Endothelial cell of umbilical vein (primary cell): ENCODE results near the gene BAD. TPM values are rescaled to one million over a fixed set of nuclear protein-coding genes. Genes with fewer than 3 reads are reported as not detected.

Experiments
- BruUV-seq: library from RNA; stranded (reverse); fragments of 400-500 nt; replicated peaks from 2 replicates; lab custom pipeline; 2021; lab: Mats Ljungman, UMichigan
- CTCF ChIA-PET: fragments of 300-600, 350-600 bp; sonication (Branson Sonifier 250); formaldehyde crosslinking; loops from one replicate; lab custom pipeline; 2021; ENCODE audit warnings: antibody characterized with exemption, inconsistent platforms; lab: Charles Lee
- POLR2A ChIA-PET: fragments of 300-600, 350-600 bp; sonication (Branson Sonifier 250); formaldehyde crosslinking; loops from one replicate; lab custom pipeline; 2021; ENCODE audit warnings: antibody characterized with exemption, inconsistent platforms; lab: Charles Lee
- DNase-seq: peaks from one replicate; pipeline ENCODE4 v3.0.0-alpha.2; 2011; ENCODE audit warnings: low read depth, low spot score
- FAIRE-seq: peaks from 2 replicates; lab custom pipeline; 2011; peaks lifted over from hg19 to GRCh38; lab: Jason Lieb, UNC
- H2AFZ ChIP-seq: 2 replicates; pipeline ENCODE4 v1.6.0; 2012; ENCODE audit warnings: low read depth, low read length, control low read depth, inconsistent platforms
- H3K27ac ChIP-seq: 2 replicates; pipeline ENCODE4 v1.5.1; 2011; ENCODE audit warnings: low read depth, mild to moderate bottlenecking, control low read depth, low read length, moderate library complexity; ENCODE audit not compliant: insufficient read depth
- H3K27me3 ChIP-seq, 2 experiments: 2 replicates each; pipeline versions ENCODE4 v1.6.0 to v1.6.1; 2011; ENCODE audit warnings: low read length in 2 of 2, mixed read lengths in 1 of 2; ENCODE audit not compliant: control insufficient read depth in 2 of 2, insufficient read depth in 2 of 2
- H3K36me3 ChIP-seq, 2 experiments: 2 replicates in 1 of 2; 3 replicates in 1 of 2; pipeline ENCODE4 v1.5.1; 2011; ENCODE audit warnings: low read length in 2 of 2, mild to moderate bottlenecking in 1 of 2, moderate library complexity in 1 of 2; ENCODE audit not compliant: control insufficient read depth in 2 of 2, insufficient read depth in 2 of 2; ENCODE audit errors: extremely low read depth in 1 of 2
- H3K4me1 ChIP-seq: 3 replicates; pipeline ENCODE4 v1.5.1; 2011; ENCODE audit warnings: mild to moderate bottlenecking, low read length; ENCODE audit not compliant: control insufficient read depth, insufficient read depth; ENCODE audit errors: extremely low read depth
- H3K4me2 ChIP-seq: 2 replicates; pipeline ENCODE4 v1.6.1; 2011; ENCODE audit warnings: low read length, control low read depth, mixed read lengths; ENCODE audit not compliant: insufficient read depth
- H3K4me3 ChIP-seq, 3 experiments: fragments of 200-600 bp in 1 of 3; sonication (generic), shearing (Covaris generic) in 1 of 3; replicated peaks in 1 of 3; 2 replicates each; pipeline ENCODE4 v1.5.1; 2011 to 2016; ENCODE audit warnings: control low read depth in 3 of 3, low read length in 3 of 3, mild to moderate bottlenecking in 2 of 3, inconsistent platforms in 1 of 3, low read depth in 1 of 3, moderate library complexity in 1 of 3; ENCODE audit not compliant: insufficient read depth in 1 of 3
- H3K79me2 ChIP-seq: 2 replicates; pipeline ENCODE4 v1.6.0; 2012; ENCODE audit warnings: low read length, inconsistent platforms; ENCODE audit not compliant: control insufficient read depth, insufficient read depth
- H3K9ac ChIP-seq: replicated peaks from 2 replicates; pipeline ENCODE3; 2011; ENCODE audit warnings: low read length, control low read depth; ENCODE audit not compliant: insufficient read depth; ENCODE audit errors: extremely low read depth
- H3K9me1 ChIP-seq: replicated peaks from 3 replicates; pipeline ENCODE4 v1.6.0; 2011; ENCODE audit warnings: mild to moderate bottlenecking, low read length; ENCODE audit not compliant: control insufficient read depth, insufficient read depth; ENCODE audit errors: extremely low read depth
- H3K9me3 ChIP-seq: replicated peaks from 2 replicates; pipeline ENCODE4 v1.5.1; 2012; ENCODE audit warnings: low read length, inconsistent platforms; ENCODE audit not compliant: control insufficient read depth, insufficient read depth
- H4K20me1 ChIP-seq: replicated peaks from 2 replicates; pipeline ENCODE3; 2011; ENCODE audit warnings: mild to moderate bottlenecking, low read length; ENCODE audit not compliant: control insufficient read depth, insufficient read depth; ENCODE audit errors: extremely low read depth
- CTCF ChIP-seq, 2 donors: IDR thresholded peaks; 1 replicate in 1 of 2; 2 replicates in 1 of 2; pipeline ENCODE4 v1.5.1; 2011; ENCODE audit warnings: low read length in 2 of 2, mild to moderate bottlenecking in 2 of 2, moderate library complexity in 2 of 2, control low read depth in 1 of 2, inconsistent platforms in 1 of 2, low read depth in 1 of 2; ENCODE audit not compliant: insufficient read depth in 1 of 2; ENCODE audit errors: extremely low read depth in 1 of 2
- EZH2 ChIP-seq: IDR thresholded peaks from 2 replicates; pipeline ENCODE4 v1.6.1; 2012; ENCODE audit warnings: borderline replicate concordance, low read depth, mild to moderate bottlenecking, moderate library complexity, low read length, inconsistent platforms; ENCODE audit not compliant: severe bottlenecking
- FOS ChIP-seq: IDR thresholded peaks from 2 replicates; pipeline ENCODE4 v1.6.1; 2011; ENCODE audit warnings: mild to moderate bottlenecking, low read length, moderate library complexity, borderline replicate concordance; ENCODE audit not compliant: insufficient read depth
- GATA2 ChIP-seq: IDR thresholded peaks from 2 replicates; pipeline ENCODE4 v1.7.0; 2011; ENCODE audit warnings: low read depth, mild to moderate bottlenecking, moderate library complexity, mixed read lengths, low read length; ENCODE audit not compliant: insufficient read length, insufficient read depth
- JUN ChIP-seq: IDR thresholded peaks from 2 replicates; pipeline ENCODE4 v1.6.1; 2011; ENCODE audit warnings: borderline replicate concordance, low read depth; ENCODE audit not compliant: insufficient read length, insufficient read depth
- MAX ChIP-seq: IDR thresholded peaks from 2 replicates; pipeline ENCODE4 v1.6.1; 2011; ENCODE audit not compliant: insufficient read depth, insufficient read length
- MYC ChIP-seq: IDR thresholded peaks from one replicate; pipeline ENCODE4 v1.6.1; 2011; ENCODE audit warnings: mild to moderate bottlenecking, low read depth, low read length
- POLR2A ChIP-seq: IDR thresholded peaks from 2 replicates; pipeline ENCODE4 v1.6.1; 2012; ENCODE audit warnings: low read depth, mild to moderate bottlenecking, control low read depth, low read length
- POLR2AphosphoS5 ChIP-seq: IDR thresholded peaks from 2 replicates; pipeline ENCODE4 v1.6.1; 2012; ENCODE audit warnings: low read depth, mild to moderate bottlenecking, control low read depth, low read length, moderate library complexity; ENCODE audit not compliant: insufficient read depth
- dilution Hi-C: fragments of 300-500 bp; cut with MboI; formaldehyde crosslinking; loops from one replicate; pipeline ENCODE4 v1.15.0; 2019; ENCODE audit warnings: low sequenced_read_pairs; ENCODE audit not compliant: extremely low pct_ligation_motif_present
- intact Hi-C: fragments of 100-400 bp; cut with micrococcal nuclease; formaldehyde crosslinking; loops from one replicate; pipeline ENCODE4 v1.10.0; 2022
- polyA plus RNA-seq, 4 experiments: library from polyadenylated mRNA; depleted of rRNA in 3 of 4; stranded (reverse) in 3 of 4; unstranded in 1 of 4; fragments of >200 nt; gene quantifications; 2 replicates each; pipeline versions ENCODE4 v1.2.1 to v1.2.3, GENCODE V29; 2011 to 2012; ENCODE audit warnings: missing spikeins in 1 of 4
- total RNA-seq: library from RNA; stranded (reverse); gene quantifications from 2 replicates; pipeline ENCODE4 v1.2.3, GENCODE V29; 2021

The BAD gene
- total and polyA plus RNA-seq, 2 donors (not counting 3 experiments of a cell fraction or from before 2014, with no cell fraction given), result 65.3 to 88.0 TPM

- no peak overlapping the region for H3K4me3 ChIP-seq
- H3K9ac ChIP-seq, result no peak overlapping the region
- ChIA-PET CTCF (interaction anchor here (0.9 to 2.0 kb wide), 3 partner anchors 24 to 73 kb away, joined by 3 to 4 read pairs (median 4); no protein-coding TSS in a partner anchor), POLR2A (interaction anchor here (0.7 kb wide), 1 partner anchor 46 kb away, joined by 3 read pairs; the partner anchor contains the start of gene STIP1)
- no peaks in the 10 kb centered on the region for H4K20me1 ChIP-seq
- no peaks in the 10 kb centered on the region for H3K9me3 ChIP-seq
- no peak overlapping the region for H3K27ac ChIP-seq
- no peak overlapping the region for H2AFZ ChIP-seq
- dilution Hi-C loops (no loop called here), intact Hi-C loops (loop anchor here (5.0 kb wide), 1 partner anchor 44 kb away; the partner anchor contains the start of gene STIP1)
- no peaks in the 10 kb centered on the region for H3K27me3 ChIP-seq
- H3K36me3 ChIP-seq, result peaks cover 0 to 2% of the 10 kb centered on the region in 2 experiments
- no peak for FAIRE-seq
- H3K9me1 ChIP-seq, result no peaks in the 10 kb centered on the region
- no peak for TF ChIP-seq POLR2AphosphoS5
- TF ChIP-seq CTCF (IDR thresholded peaks at IDR 0.05; ENCODE audit: extremely low read depth in 1 of 2, insufficient read depth in 1 of 2, low read depth in 1 of 2, low read length in 2 of 2), result no peak
- no peak for TF ChIP-seq MAX
- TF ChIP-seq EZH2, result no peak
- TF ChIP-seq JUN, result no peak
- no peak for TF ChIP-seq FOS
- TF ChIP-seq POLR2A, result no peak
- no peak for TF ChIP-seq GATA2
- TF ChIP-seq MYC, result no peak
- H3K4me1 ChIP-seq, result peaks cover 15% of the 10 kb centered on the region
- no TSS peak for BruUV-seq
- peaks cover 6% of the 10 kb centered on the region for H3K79me2 ChIP-seq
- no peak overlapping the region for H3K4me2 ChIP-seq
- DNase-seq, result no peak
Observed at GRCh38 chr11:64231546-64231945, 52.9 kb downstream of the BAD start.
